HepG2 (cell line): Measurements from ENCODE around the gene TNFRSF21. TPM values are rescaled to one million over a fixed set of nuclear protein-coding genes. Genes with fewer than 3 reads are reported as not detected.
A peak's percentile ranks its signal among the peaks of the same experiment; 100 is the strongest.

ENCODE experiments used
- GLI4 ChIP-seq: sonication (generic); formaldehyde crosslinking; IDR thresholded peaks from 2 replicates; pipeline ENCODE4 v1.5.1; 2020; ENCODE audit warnings: missing genetic modification reagents, mild to moderate bottlenecking, moderate library complexity, borderline replicate concordance
- HHEX ChIP-seq: IDR thresholded peaks from 2 replicates; pipeline ENCODE4 v1.6.1; 2016; ENCODE audit warnings: control low read depth
- PHF8 ChIP-seq: sonication (generic); formaldehyde crosslinking; IDR thresholded peaks from 2 replicates; pipeline ENCODE4 v1.5.0; 2020; ENCODE audit warnings: missing genetic modification reagents
- PTBP1 ChIP-seq: fragments of 200-400 bp; formaldehyde crosslinking; IDR thresholded peaks from 2 replicates; pipeline ENCODE4 v1.6.1; 2018; ENCODE audit warnings: low read length, low read depth; ENCODE audit not compliant: poor library complexity, severe bottlenecking
- SMAD3 ChIP-seq: sonication (generic); formaldehyde crosslinking; IDR thresholded peaks from 2 replicates; pipeline ENCODE4 v1.4.0; 2020; ENCODE audit warnings: missing genetic modification reagents
- SNAPC2 ChIP-seq: sonication (generic); formaldehyde crosslinking; IDR thresholded peaks from 2 replicates; pipeline ENCODE4 v1.8.1; 2022; ENCODE audit warnings: mild to moderate bottlenecking, missing genetic modification reagents
- SP4 ChIP-seq: sonication (generic); formaldehyde crosslinking; IDR thresholded peaks from 2 replicates; pipeline ENCODE4 v1.8.1; 2023; ENCODE audit warnings: mild to moderate bottlenecking, missing genetic modification reagents
- ZKSCAN5 ChIP-seq: sonication (generic); formaldehyde crosslinking; IDR thresholded peaks from 2 replicates; pipeline ENCODE4 v1.5.1; 2020; ENCODE audit warnings: mild to moderate bottlenecking, missing genetic modification reagents
- ZNF263 ChIP-seq: sonication (generic); formaldehyde crosslinking; IDR thresholded peaks from 2 replicates; pipeline ENCODE4 v1.4.0; 2020; ENCODE audit warnings: missing genetic modification reagents
- ZNF30 ChIP-seq: sonication (generic); formaldehyde crosslinking; IDR thresholded peaks from 2 replicates; pipeline ENCODE4 v1.5.0; 2020; ENCODE audit warnings: mild to moderate bottlenecking, missing genetic modification reagents
- ZNF530 ChIP-seq: sonication (generic); formaldehyde crosslinking; IDR thresholded peaks from 2 replicates; pipeline ENCODE4 v1.5.0; 2020; ENCODE audit warnings: low read depth, mild to moderate bottlenecking, missing genetic modification reagents
- ZNF549 ChIP-seq: sonication (generic); formaldehyde crosslinking; IDR thresholded peaks from 2 replicates; pipeline ENCODE4 v1.5.0; 2020; ENCODE audit warnings: missing genetic modification reagents
- ZNF788 ChIP-seq: sonication (generic); formaldehyde crosslinking; IDR thresholded peaks from 2 replicates; pipeline ENCODE4 v1.5.0; 2020; ENCODE audit warnings: mild to moderate bottlenecking, missing genetic modification reagents, borderline replicate concordance
- ZSCAN21 ChIP-seq: sonication (generic); formaldehyde crosslinking; IDR thresholded peaks from 2 replicates; pipeline ENCODE4 v1.8.0; 2022; ENCODE audit warnings: mild to moderate bottlenecking, missing genetic modification reagents, moderate library complexity, borderline replicate concordance
- polyA plus RNA-seq, 8 experiments: library from polyadenylated mRNA; depleted of rRNA in 3 of 8; stranded (reverse) in 7 of 8; unstranded in 1 of 8; fragments of >200 nt; fragmentation: Illumina TruSeq in 4 of 8; extraction: Trizol in 4 of 8; gene quantifications; 2 replicates each; pipeline versions ENCODE4 v1.2.1 to v1.2.3, GENCODE V29; 2011 to 2016; ENCODE audit warnings: low read depth in 4 of 8, missing spikeins in 1 of 8, mixed read lengths in 1 of 8; ENCODE audit not compliant: insufficient read depth in 1 of 8
- total RNA-seq, 5 experiments: library from RNA; depleted of rRNA; stranded (reverse); fragments of >200 nt; fragmentation: Illumina TruSeq; extraction: Trizol; gene quantifications; 2 replicates each; pipeline ENCODE4 v1.2.3, GENCODE V29; 2016; ENCODE audit warnings: low read depth in 1 of 5
- TF ChIP-seq, protein P1 (sequence below): sonication (generic); formaldehyde crosslinking; IDR thresholded peaks from 2 replicates; pipeline ENCODE4 v1.4.0; 2020; ENCODE audit warnings: missing genetic modification reagents
- TF ChIP-seq, protein P2 (sequence below): sonication (generic); formaldehyde crosslinking; IDR thresholded peaks from one replicate; pipeline ENCODE4 v1.5.1; 2020; ENCODE audit warnings: mild to moderate bottlenecking, missing genetic modification reagents; ENCODE audit errors: not compliant biosample characterization
- TF ChIP-seq, protein P3 (sequence below): sonication (generic); formaldehyde crosslinking; IDR thresholded peaks from 2 replicates; pipeline ENCODE4 v1.5.0; 2020; ENCODE audit warnings: mild to moderate bottlenecking, missing genetic modification reagents

TNFRSF21 gene
- total and polyA plus RNA-seq, 2 of the 13 experiments (the other 11 are each of a cell fraction or from before 2014, with no cell fraction given): 24.8 to 46.3 TPM

DNA sequence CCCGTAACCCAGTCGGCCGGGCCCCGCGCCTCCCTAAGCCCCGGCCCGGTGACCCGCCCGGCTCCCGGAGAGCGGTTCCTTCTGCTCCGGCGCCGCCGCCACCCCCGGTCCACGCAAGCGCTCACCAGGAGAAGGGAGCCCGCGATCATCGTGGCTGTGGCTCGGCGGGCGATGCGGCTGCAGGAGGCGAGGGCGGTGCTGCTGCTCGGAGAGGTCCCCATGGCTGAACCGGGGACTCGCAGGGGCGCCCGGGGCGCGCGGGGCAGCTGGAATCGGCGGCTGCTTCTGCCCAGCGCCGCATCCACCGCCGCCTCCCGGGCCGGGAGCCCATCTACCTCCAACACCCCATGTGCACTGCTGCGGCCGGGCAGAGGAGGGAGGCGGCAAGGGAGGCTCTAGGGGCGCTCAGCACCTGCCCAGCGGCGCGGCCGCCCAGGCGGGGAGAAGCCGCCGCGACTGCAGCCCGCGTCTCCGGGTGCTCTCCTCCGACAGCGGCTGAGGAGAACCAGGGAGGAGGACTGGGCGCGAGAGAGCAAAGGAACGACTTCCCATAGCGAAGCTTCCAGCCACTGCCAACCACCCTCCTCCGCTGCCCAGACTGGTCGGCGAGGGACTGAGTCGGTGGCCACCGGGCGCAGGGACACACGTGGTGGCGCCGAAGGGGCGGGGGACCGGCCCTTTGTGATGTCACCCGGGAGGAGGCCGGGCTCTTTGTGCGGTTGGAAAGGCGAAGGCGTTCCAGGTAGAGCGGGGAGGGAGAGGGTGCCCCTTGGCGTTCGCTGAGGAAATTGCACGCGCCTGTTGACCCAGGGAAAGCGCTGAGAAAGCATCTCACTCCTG, at the start of gene TNFRSF21 (continued):
- TF ChIP-seq ZNF530 (CRISPR knock-in tag) (0 out of 2 replicates have a peak, but pooled peaks have one; percentile 66), SNAPC2 (peak; percentile 90; the same call in 1 of the 2 replicates), PHF8 (peak; percentile 82), ZNF549 (no peak), PTBP1 (peak; percentile 98), SMAD3 (CRISPR knock-in tag) (peak; percentile 96), ZKSCAN5 (CRISPR knock-in tag) (0 out of 2 replicates have a peak, but pooled peaks have one; percentile 38), HHEX (CRISPR knock-in tag) (no peak), ZNF263 (peak; percentile 76), ZNF30 (CRISPR knock-in tag) (no peak), ZNF788 (CRISPR knock-in tag) (peak; percentile 95; the same call in 1 of the 2 replicates), ZSCAN21 (CRISPR knock-in tag) (peak; percentile 98), GLI4 (peak; percentile 93; the same call in 1 of the 2 replicates), SP4 (CRISPR knock-in tag) (peak; percentile 59; the same call in 1 of the 2 replicates)
- TF ChIP-seq, protein P1, sequence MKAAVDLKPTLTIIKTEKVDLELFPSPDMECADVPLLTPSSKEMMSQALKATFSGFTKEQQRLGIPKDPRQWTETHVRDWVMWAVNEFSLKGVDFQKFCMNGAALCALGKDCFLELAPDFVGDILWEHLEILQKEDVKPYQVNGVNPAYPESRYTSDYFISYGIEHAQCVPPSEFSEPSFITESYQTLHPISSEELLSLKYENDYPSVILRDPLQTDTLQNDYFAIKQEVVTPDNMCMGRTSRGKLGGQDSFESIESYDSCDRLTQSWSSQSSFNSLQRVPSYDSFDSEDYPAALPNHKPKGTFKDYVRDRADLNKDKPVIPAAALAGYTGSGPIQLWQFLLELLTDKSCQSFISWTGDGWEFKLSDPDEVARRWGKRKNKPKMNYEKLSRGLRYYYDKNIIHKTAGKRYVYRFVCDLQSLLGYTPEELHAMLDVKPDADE (CRISPR knock-in tag): 0 out of 2 replicates have a peak, but pooled peaks have one; percentile 84
- TF ChIP-seq, protein P2, sequence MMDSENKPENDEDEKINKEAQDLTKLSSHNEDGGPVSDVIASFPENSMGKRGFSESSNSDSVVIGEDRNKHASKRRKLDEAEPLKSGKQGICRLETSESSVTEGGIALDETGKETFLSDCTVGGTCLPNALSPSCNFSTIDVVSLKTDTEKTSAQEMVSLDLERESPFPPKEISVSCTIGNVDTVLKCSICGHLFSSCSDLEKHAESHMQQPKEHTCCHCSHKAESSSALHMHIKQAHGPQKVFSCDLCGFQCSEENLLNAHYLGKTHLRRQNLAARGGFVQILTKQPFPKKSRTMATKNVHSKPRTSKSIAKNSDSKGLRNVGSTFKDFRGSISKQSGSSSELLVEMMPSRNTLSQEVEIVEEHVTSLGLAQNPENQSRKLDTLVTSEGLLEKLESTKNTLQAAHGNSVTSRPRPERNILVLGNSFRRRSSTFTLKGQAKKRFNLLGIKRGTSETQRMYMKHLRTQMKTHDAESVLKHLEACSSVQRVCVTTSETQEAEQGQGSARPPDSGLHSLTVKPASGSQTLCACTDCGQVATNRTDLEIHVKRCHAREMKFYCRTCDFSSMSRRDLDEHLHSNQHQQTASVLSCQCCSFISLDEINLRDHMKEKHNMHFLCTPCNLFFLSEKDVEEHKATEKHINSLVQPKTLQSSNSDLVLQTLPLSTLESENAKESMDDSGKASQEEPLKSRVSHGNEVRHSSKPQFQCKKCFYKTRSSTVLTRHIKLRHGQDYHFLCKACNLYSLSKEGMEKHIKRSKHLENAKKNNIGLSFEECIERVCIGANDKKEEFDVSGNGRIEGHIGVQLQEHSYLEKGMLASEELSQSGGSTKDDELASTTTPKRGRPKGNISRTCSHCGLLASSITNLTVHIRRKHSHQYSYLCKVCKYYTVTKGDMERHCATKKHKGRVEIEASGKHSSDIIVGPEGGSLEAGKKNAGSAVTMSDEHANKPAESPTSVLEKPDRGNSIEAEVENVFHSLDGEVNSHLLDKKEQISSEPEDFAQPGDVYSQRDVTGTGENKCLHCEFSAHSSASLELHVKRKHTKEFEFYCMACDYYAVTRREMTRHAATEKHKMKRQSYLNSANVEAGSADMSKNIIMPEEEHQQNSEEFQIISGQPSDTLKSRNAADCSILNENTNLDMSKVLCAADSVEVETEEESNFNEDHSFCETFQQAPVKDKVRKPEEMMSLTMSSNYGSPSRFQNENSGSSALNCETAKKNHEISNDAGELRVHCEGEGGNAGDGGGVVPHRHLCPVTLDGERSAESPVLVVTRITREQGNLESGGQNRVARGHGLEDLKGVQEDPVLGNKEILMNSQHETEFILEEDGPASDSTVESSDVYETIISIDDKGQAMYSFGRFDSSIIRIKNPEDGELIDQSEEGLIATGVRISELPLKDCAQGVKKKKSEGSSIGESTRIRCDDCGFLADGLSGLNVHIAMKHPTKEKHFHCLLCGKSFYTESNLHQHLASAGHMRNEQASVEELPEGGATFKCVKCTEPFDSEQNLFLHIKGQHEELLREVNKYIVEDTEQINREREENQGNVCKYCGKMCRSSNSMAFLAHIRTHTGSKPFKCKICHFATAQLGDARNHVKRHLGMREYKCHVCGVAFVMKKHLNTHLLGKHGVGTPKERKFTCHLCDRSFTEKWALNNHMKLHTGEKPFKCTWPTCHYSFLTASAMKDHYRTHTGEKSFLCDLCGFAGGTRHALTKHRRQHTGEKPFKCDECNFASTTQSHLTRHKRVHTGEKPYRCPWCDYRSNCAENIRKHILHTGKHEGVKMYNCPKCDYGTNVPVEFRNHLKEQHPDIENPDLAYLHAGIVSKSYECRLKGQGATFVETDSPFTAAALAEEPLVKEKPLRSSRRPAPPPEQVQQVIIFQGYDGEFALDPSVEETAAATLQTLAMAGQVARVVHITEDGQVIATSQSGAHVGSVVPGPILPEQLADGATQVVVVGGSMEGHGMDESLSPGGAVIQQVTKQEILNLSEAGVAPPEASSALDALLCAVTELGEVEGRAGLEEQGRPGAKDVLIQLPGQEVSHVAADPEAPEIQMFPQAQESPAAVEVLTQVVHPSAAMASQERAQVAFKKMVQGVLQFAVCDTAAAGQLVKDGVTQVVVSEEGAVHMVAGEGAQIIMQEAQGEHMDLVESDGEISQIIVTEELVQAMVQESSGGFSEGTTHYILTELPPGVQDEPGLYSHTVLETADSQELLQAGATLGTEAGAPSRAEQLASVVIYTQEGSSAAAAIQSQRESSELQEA (CRISPR knock-in tag): peak; percentile 94
- TF ChIP-seq, protein P3, sequence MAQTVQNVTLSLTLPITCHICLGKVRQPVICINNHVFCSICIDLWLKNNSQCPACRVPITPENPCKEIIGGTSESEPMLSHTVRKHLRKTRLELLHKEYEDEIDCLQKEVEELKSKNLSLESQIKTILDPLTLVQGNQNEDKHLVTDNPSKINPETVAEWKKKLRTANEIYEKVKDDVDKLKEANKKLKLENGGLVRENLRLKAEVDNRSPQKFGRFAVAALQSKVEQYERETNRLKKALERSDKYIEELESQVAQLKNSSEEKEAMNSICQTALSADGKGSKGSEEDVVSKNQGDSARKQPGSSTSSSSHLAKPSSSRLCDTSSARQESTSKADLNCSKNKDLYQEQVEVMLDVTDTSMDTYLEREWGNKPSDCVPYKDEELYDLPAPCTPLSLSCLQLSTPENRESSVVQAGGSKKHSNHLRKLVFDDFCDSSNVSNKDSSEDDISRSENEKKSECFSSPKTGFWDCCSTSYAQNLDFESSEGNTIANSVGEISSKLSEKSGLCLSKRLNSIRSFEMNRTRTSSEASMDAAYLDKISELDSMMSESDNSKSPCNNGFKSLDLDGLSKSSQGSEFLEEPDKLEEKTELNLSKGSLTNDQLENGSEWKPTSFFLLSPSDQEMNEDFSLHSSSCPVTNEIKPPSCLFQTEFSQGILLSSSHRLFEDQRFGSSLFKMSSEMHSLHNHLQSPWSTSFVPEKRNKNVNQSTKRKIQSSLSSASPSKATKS (CRISPR knock-in tag): no peak
